Measurements from ENCODE around the gene SMIM5.
A peak's percentile ranks its signal among the peaks of the same experiment; 100 is the strongest.
"Not testable (repeated sequence)": the region's sequence is repeated elsewhere in the genome, so short reads cannot be mapped to it uniquely, and the experiment has no call there.

SMIM5 gene

GRCh38 chr17:75632863-75633485 lies at the start of gene SMIM5:
Gene SMIM5 (plus strand): TSS chr17:75633434. CDS start chr17:75640202, 6,768 bp downstream.
- DNase-seq (ENCODE audit: low read depth), result peak; percentile 68

DNA sequence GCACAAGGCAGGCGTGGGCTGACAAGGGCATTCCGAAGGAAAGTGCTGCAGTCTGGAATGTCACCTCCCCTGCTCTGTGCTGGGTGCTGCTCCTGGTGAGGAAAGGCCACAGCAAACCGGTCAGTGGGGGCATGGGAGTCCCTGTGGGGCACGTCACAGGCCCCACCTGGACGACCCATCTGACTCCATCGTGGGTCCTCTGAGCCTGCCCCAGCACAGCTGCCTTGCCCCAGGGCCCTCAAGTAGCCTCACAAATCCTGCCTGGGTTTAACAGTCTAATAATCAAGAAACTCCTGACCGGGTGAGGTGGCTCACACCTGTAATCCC lies 48.4 kb upstream of the SMIM5 start:
- DNase-seq (ENCODE audit: low read depth), result no peak

GRCh38 chr17:75587675-75588595 lies 45.3 kb upstream of the SMIM5 start, which contains the start of gene MYO15B:
Gene MYO15B (plus strand): TSS chr17:75587800. CDS start chr17:75588058, 258 bp downstream.
- DNase-seq (ENCODE audit: low read depth), result peak; percentile 38

GRCh38 chr17:75588596-75589011 lies 44.6 kb upstream of the SMIM5 start:
- no peak for DNase-seq (ENCODE audit: low read depth)

DNA sequence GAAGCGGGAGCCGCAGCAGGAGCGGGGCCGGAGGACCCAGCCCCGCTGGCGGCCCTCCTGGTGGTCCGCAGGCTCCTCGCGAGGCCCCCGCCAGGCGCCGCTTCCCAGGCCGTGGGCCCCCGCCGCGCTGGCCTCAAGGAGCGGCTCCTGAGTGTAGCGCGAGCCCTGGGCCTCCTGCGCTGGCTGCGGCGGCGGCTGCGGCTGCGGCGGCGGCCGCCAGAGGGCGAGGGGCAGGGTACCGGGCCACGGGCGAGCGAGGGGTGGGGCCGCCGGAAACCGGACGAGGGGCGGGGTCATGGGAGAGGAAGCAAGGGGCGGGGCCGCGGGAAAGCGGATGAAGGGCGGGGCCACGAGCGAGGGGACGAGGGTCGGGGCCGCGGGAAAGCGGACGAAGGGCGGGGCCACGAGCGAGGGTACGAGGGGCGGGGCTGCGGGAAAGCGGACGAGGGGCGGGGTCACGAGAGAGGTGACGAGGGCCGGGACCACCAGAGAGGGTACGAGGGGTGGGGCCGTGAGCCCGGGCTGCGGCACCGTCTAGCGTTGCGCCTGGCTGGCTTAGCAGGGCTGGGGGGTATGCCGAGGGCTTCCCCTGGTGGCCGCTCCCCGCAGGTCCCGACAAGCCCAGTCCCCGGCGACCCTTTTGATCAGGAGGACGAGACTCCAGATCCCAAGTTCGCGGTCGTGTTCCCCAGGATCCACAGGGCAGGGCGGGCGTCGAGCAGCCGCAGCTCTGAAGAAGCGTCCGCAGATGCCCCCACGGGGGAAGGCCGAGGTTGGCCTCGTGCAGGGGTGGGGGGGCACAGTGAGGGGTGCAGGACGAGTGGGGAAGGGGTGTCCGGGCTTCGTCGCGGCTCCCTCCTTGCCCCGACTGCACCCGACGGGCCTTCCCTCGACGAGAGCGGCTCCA lies 44.0 kb upstream of the SMIM5 start:
- DNase-seq (ENCODE audit: low read depth), result peak; percentile 96

DNA sequence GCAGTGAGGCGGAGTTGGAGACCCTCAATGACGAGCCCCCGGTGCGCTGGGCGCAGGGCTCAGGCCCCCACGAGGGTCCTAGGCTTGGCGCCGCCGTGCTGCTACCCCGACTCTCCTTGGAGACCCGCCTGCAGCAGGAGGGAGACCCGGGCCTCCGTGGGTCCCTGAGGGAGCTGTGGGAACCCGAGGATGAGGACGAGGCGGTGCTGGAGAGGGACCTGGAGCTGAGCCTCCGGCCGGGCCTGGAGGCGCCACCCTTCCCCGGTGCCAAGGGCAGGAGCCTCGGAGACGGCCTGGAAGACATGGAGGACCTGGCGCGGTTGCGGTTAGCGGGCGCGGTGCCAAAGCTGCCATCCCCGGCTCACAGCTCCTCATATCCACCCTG lies 43.3 kb upstream of the SMIM5 start:
- no peak for DNase-seq (ENCODE audit: low read depth)

DNA sequence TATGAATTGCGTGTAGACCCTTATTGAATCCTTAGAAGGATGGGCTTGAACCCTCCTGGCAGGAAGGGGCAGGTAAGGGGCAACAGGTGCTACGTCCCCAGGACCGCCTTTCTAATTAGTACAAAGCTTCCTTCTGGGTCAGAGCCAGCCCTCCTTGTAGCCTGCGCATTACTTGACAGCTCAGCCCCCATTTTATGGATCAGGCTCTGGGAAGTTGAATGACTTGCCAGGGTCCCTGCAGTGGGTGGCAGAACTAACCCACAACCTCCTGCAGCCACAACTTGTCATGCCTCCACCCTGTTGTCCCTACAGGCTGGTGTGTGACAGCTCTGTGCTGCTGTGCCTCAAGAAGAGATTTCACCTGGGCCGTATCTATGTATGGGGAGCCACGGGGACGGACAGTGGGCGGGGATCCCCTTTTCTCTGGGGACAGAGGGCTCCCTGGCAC lies 42.9 kb upstream of the SMIM5 start:
- no peak for DNase-seq (ENCODE audit: low read depth)

DNA sequence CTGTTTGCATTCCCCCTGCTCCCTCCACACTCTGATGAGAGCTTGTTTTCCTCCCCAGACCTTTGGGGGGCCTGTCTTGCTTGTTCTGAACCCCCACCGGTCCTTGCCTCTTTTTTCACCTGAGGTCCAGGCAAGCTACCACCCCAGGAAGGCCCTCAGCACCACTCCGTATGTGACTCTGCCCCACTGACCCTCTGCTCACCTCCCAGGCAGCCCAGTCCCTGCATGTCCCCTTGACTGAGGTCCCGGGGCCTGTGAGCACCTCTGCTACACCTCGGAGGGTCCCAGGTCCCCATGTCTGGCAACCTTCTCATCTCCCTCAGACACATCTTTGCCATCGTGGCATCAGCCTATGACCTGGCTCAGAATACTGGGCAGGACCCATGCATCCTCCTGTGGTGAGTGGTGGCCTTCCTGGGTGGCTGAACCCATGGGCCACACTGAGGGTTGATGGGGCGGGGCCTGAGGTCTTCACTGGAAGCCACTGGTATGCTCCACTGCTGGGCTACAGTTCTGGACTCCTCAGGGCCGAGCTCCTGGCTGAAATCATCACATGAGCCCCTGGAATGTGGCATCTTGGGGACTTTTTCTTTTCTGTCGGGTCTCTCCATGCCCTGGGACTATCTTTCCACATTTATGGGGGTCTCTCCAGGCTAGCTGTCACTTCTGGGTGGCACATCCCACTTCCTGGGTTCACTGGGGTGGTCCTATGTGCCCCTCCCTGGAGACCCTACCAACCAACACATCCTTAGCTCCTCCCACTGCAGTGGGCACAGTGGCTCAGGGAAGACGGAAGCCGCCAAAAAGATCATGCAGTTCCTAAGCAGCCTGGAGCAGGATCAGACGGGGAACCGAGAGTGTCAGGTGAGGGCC lies 42.1 kb upstream of the SMIM5 start:
- DNase-seq (ENCODE audit: low read depth), result no peak

- DNase-seq (ENCODE audit: low read depth), result no peak
Observed at GRCh38 chr17:75591722-75592302, 41.4 kb upstream of the SMIM5 start.

- no peak for DNase-seq (ENCODE audit: low read depth)
Observed at GRCh38 chr17:75592348-75593020, 40.8 kb upstream of the SMIM5 start.

DNA sequence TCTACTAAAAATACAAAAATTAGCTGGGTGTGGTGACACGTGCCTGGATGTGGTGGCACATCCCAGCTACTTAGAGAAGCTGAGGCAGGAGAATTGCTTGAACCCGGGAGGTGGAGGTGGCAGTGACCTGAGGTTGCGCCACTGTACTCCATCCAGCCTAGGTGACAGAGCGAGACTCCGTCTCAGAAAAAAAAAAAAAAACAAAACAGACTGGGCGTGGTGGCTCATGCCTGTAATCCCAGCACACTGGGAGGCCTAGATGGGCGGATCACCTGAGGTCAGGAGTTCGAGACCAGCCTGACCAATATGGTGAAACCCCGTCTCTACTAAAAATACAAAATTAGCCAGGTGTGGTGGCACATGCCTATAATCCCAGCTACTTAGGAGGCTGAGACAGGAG lies 39.8 kb upstream of the SMIM5 start:
- not testable (repeated sequence) for DNase-seq (ENCODE audit: low read depth)

DNA sequence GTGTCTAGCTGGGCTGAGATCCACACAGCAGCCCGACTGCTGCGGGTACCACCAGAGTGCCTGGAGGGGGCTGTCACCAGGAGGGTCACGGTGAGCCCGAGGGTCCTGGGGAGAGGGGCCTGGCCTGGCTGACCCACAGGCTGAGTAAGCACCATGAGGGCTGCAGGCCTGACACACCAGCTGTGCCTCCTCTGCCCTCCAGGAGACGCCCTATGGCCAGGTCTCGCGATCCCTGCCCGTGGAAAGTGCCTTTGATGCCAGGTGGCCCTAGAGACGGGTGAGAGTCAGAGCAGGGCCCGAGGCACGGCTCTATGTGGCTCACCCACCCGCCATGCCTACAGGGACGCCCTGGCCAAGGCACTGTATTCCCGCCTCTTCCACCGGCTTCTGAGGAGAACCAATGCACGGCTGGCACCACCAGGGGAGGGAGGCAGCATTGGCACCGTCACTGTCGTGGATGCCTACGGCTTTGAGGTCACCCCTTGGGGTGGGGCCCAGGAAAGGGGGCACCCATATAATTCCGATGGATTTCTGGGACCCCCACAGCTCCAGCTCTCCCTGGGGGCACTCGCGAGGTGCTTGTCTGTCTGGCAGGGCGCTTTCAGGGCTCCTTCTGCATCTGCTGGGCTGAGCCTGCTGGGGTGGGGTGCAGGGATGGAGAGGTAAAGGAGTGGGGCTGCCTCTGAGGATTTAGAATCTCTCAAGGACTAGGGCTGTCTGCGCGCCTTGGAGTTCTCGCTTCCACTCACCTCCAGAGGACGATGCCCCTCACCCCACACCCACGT lies 38.5 kb upstream of the SMIM5 start:
- no peak for DNase-seq (ENCODE audit: low read depth)

- DNase-seq (ENCODE audit: low read depth), result no peak
Observed at GRCh38 chr17:75595284-75595919, 37.8 kb upstream of the SMIM5 start.

- no peak for DNase-seq (ENCODE audit: low read depth)
Observed at GRCh38 chr17:75595920-75596313, 37.3 kb upstream of the SMIM5 start.

DNA sequence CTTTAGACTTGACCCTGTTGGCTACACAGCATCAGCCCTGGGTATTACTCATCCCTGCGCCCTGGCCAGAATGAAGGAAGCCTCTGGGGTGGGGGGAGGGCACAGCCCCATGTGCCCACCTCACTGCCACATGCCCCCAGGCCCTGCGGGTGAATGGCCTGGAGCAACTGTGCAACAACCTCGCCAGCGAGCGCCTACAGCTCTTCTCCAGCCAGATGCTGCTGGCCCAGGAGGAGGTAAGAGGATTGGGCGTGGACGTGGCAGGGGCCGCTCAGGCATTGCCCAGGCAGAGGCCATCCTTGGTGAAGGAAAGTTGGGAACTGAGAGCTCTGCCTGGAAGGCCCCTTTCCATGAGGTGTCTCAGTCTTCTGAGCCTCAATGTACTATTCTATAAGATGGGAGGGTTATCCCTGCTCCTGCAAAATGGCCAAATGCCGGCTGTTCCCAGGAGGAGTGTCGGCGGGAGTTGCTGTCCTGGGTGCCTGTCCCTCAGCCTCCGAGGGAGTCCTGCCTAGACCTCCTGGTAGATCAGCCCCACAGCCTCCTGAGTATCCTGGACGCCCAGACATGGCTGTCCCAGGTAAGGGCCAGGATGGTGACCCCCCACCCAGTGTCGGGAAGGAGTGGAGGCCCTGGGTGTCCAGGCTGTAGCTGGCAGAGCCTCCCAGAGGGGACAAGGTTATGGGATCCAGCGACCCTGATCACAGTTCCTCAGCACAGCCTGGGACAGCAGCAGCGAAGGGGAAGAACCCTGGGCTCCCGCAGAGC lies 36.7 kb upstream of the SMIM5 start:
- DNase-seq (ENCODE audit: low read depth), result no peak

- DNase-seq (ENCODE audit: low read depth), result no peak
Observed at GRCh38 chr17:75601057-75601987, 31.9 kb upstream of the SMIM5 start.

DNA sequence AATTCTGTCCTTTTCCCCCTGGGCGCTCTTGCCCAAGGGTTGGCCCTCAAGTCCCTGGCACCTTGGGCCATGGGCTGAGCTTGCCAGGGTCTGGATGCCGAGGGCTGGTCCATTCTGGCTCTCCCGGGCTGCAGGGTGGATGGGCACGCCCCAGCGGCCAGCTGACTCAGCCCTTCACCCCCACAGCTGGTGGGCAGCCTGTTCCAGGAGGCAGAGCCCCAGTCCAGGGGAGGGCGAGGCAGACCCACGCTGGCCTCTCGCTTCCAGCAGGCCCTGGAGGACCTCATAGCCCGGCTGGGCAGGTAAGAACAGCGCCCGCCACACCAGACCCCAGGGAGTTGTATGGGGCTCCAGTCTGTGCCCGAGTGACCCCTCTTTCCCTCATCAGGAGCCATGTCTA lies 30.6 kb upstream of the SMIM5 start:
- no peak for DNase-seq (ENCODE audit: low read depth)

Measured in activated T-cell treated with anti-CD3 and anti-CD28 coated beads for 24 hours (primary cell).